ENCODE results near the gene LIF. TPM values are rescaled to one million over a fixed set of nuclear protein-coding genes. Genes with fewer than 3 reads are reported as not detected.

Gene LIF
- total and polyA plus RNA-seq, 4 donors, result 0.08 to 0.10 (median 0.09) TPM; not detected in 1

- no peak for DNase-seq (ENCODE audit: low spot score)
- 76% methylated on average over 7 of the region's 7 CpGs for WGBS
- TF ChIP-seq JUND (IDR thresholded peaks at IDR 0.05), result no peak
- no peak for TF ChIP-seq RAD21 (IDR thresholded peaks at IDR 0.05)
- TF ChIP-seq REST (IDR thresholded peaks at IDR 0.05), result no peak
- no peak for TF ChIP-seq NR2F2 (IDR thresholded peaks at IDR 0.05)
- TF ChIP-seq RXRA (IDR thresholded peaks at IDR 0.05), result no peak
- TF ChIP-seq, protein P1, sequence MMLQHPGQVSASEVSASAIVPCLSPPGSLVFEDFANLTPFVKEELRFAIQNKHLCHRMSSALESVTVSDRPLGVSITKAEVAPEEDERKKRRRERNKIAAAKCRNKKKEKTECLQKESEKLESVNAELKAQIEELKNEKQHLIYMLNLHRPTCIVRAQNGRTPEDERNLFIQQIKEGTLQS (IDR thresholded peaks at IDR 0.05), result no peak
- Histone ChIP-seq H3K9ac (ENCODE audit: low read depth in 1 of 2, low read length in 2 of 2) (no peak overlapping the region), H3K27ac (ENCODE audit: low read depth in 1 of 2, low read length in 2 of 2) (no peak overlapping the region), H3K4me1 (ENCODE audit: control insufficient read depth in 4 of 4, insufficient read depth in 4 of 4, low read length in 3 of 4) (no peaks in the 10 kb centered on the region), H3K27me3 (ENCODE audit: control insufficient read depth in 4 of 4, insufficient read depth in 4 of 4, low read length in 3 of 4) (no peaks in the 10 kb centered on the region), H3K9me3 (ENCODE audit: control insufficient read depth in 4 of 4, low read length in 3 of 4) (no peaks in the 10 kb centered on the region), H3K4me3 (ENCODE audit: low read depth in 1 of 3, low read length in 3 of 3) (no peak overlapping the region), H3K36me3 (ENCODE audit: control insufficient read depth in 4 of 4, insufficient read depth in 3 of 4, low read depth in 1 of 4, low read length in 3 of 4) (no peaks in the 10 kb centered on the region)
These were observed 42.4 kb downstream of the LIF start for GRCh38 chr22:30204015-30204741.

DNA sequence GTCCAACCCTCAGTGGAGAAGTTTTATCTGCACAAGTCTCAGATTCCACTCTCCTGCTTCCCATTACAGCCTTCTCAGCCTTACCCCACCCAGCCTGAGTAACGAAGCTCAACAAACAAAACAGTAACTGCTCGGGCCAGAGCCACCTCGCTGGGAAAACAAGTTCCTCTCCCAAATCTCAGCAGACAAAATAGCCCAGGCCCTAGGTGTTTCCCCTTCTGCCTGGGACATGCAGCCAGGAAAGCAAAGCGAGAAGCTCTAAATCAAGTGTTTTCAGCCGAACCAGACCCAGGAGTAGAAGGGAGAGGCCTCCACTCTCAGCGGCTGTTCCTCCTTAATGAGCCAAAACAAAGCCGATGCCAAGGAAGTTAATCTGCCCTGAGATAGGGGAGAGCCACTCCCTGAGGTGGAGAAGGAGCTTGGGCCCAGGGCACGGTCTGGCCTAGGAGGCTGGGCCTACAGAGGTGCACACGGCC lies 44.0 kb downstream of the LIF start:
- TF ChIP-seq YY1 (IDR thresholded peaks at IDR 0.05) (no peak), NR2F2 (IDR thresholded peaks at IDR 0.05) (no peak), ZBTB33 (IDR thresholded peaks at IDR 0.05) (no peak), EGR1 (IDR thresholded peaks at IDR 0.05; ENCODE audit: low read depth in 2 of 2) (no peak), CTCF (IDR thresholded peaks at IDR 0.05; ENCODE audit: low read depth, low read length, missing input control) (no peak), RAD21 (IDR thresholded peaks at IDR 0.05) (no peak), RXRA (IDR thresholded peaks at IDR 0.05) (no peak), HNF4A (conservative IDR thresholded peaks at IDR 0.05) (no peak), FOXA1 (IDR thresholded peaks at IDR 0.05) (no peak), TAF1 (conservative IDR thresholded peaks at IDR 0.05) (no peak), GABPA (IDR thresholded peaks at IDR 0.05 in 1 of 2, conservative IDR thresholded peaks at IDR 0.05 in 1 of 2) (no peak), FOXA2 (IDR thresholded peaks at IDR 0.05) (no peak), REST (IDR thresholded peaks at IDR 0.05) (no peak), HNF4G (IDR thresholded peaks at IDR 0.05) (no peak), JUND (IDR thresholded peaks at IDR 0.05) (no peak)
- TF ChIP-seq, protein P1 (IDR thresholded peaks at IDR 0.05), result no peak
- TF ChIP-seq, protein P2, sequence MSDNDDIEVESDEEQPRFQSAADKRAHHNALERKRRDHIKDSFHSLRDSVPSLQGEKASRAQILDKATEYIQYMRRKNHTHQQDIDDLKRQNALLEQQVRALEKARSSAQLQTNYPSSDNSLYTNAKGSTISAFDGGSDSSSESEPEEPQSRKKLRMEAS (IDR thresholded peaks at IDR 0.05), result no peak
- H3K27ac ChIP-seq (ENCODE audit: low read depth in 1 of 2, low read length in 2 of 2), result no peak overlapping the region

More for the DNA sequence above, 44.0 kb downstream of the LIF start:
- H3K9me3 ChIP-seq (ENCODE audit: control insufficient read depth in 4 of 4, low read length in 3 of 4), result no peaks in the 10 kb centered on the region
- no peak overlapping the region for H3K4me3 ChIP-seq (ENCODE audit: low read depth in 1 of 3, low read length in 3 of 3)
- WGBS, result 79% methylated on average over 9 of the region's 9 CpGs
- no peak overlapping the region for H3K9ac ChIP-seq (ENCODE audit: low read depth in 1 of 2, low read length in 2 of 2)
- H3K27me3 ChIP-seq (ENCODE audit: control insufficient read depth in 4 of 4, insufficient read depth in 4 of 4, low read length in 3 of 4), result no peaks in the 10 kb centered on the region
- DNase-seq (ENCODE audit: low spot score), result no peak
- H3K36me3 ChIP-seq (ENCODE audit: control insufficient read depth in 4 of 4, insufficient read depth in 3 of 4, low read depth in 1 of 4, low read length in 3 of 4), result no peaks in the 10 kb centered on the region
- H3K4me1 ChIP-seq (ENCODE audit: control insufficient read depth in 4 of 4, insufficient read depth in 4 of 4, low read length in 3 of 4), result no peaks in the 10 kb centered on the region

All from liver (tissue), 9 donors.